H1 (cell line): ENCODE measurements around the gene CDON. TPM values are rescaled to one million over a fixed set of nuclear protein-coding genes. Genes with fewer than 3 reads are reported as not detected.

Source experiments
- CTCF ChIA-PET: fragments of 300-600 bp; sonication (Branson Sonifier 250); formaldehyde crosslinking; loops from one replicate; lab custom pipeline; 2021; ENCODE audit not compliant: partially characterized antibody; lab: Charles Lee
- POLR2A ChIA-PET: fragments of 300-600 bp; sonication (Branson Sonifier 250); formaldehyde crosslinking; loops from one replicate; lab custom pipeline; 2021; ENCODE audit warnings: inconsistent platforms; ENCODE audit not compliant: partially characterized antibody; lab: Charles Lee
- DNase-seq, 2 experiments: peaks; one replicate each; pipeline versions ENCODE4 v3.0.0 to v3.0.0-alpha.2; 2010 to 2022; ENCODE audit warnings: low spot score in 2 of 2, low read depth in 1 of 2, mixed read lengths in 1 of 2
- FAIRE-seq: peaks from 2 replicates; lab custom pipeline; 2011; peaks lifted over from hg19 to GRCh38; lab: Jason Lieb, UNC
- H2AFZ ChIP-seq: 2 replicates; pipeline ENCODE4 v1.8.1; 2012; ENCODE audit warnings: low read length, inconsistent platforms
- H2AK5ac ChIP-seq: 2 replicates; pipeline ENCODE4 v1.6.1; 2013; ENCODE audit warnings: low read depth, low read length
- H2BK120ac ChIP-seq: replicated peaks from 2 replicates; pipeline ENCODE3; 2013; ENCODE audit warnings: low read depth, low read length, inconsistent platforms
- H2BK12ac ChIP-seq: 2 replicates; pipeline ENCODE4 v1.6.1; 2013; ENCODE audit warnings: low read depth, low read length
- H2BK15ac ChIP-seq: 2 replicates; pipeline ENCODE4 v1.6.1; 2013; ENCODE audit warnings: low read length
- H2BK20ac ChIP-seq: 2 replicates; pipeline ENCODE4 v1.6.1; 2013; ENCODE audit warnings: low read length
- H2BK5ac ChIP-seq: 2 replicates; pipeline ENCODE4 v1.6.1; 2013; ENCODE audit warnings: low read depth, low read length
- H3K14ac ChIP-seq: 2 replicates; pipeline ENCODE4 v1.6.1; 2013; ENCODE audit warnings: inconsistent platforms; ENCODE audit not compliant: insufficient read length
- H3K18ac ChIP-seq: 2 replicates; pipeline ENCODE4 v1.6.1; 2013; ENCODE audit warnings: low read length; ENCODE audit errors: extremely low read depth
- H3K23ac ChIP-seq: 2 replicates; pipeline ENCODE4 v1.6.1; 2013; ENCODE audit warnings: inconsistent platforms; ENCODE audit not compliant: insufficient read length
- H3K23me2 ChIP-seq: 2 replicates; pipeline ENCODE4 v1.6.1; 2013; ENCODE audit warnings: low read depth, low read length
- H3K27ac ChIP-seq: 2 replicates; pipeline ENCODE4 v1.6.1; 2011; ENCODE audit warnings: low read depth, low read length, inconsistent platforms
- H3K27me3 ChIP-seq, 4 experiments: replicated peaks in 1 of 4; 1 replicate in 1 of 4; 2 replicates in 3 of 4; pipeline versions ENCODE4 v1.6.1 to v1.8.1; 2011 to 2013; ENCODE audit warnings: low read length in 3 of 4, mild to moderate bottlenecking in 3 of 4, inconsistent platforms in 2 of 4, mixed read lengths in 2 of 4, moderate library complexity in 1 of 4; ENCODE audit not compliant: control insufficient read depth in 3 of 4, insufficient read depth in 3 of 4; ENCODE audit errors: extremely low read depth in 1 of 4
- H3K36me3 ChIP-seq, 4 experiments: 2 replicates each; pipeline versions ENCODE4 v1.6.1 to v1.8.1; 2011 to 2013; ENCODE audit warnings: mild to moderate bottlenecking in 4 of 4, low read length in 3 of 4, moderate library complexity in 2 of 4, control low read depth in 1 of 4, inconsistent platforms in 1 of 4; ENCODE audit not compliant: insufficient read depth in 4 of 4, control insufficient read depth in 2 of 4
- H3K4ac ChIP-seq: replicated peaks from 2 replicates; pipeline ENCODE3; 2013; ENCODE audit warnings: low read length, low read depth, mixed read lengths, inconsistent platforms; ENCODE audit not compliant: insufficient read length
- H3K4me1 ChIP-seq, 4 experiments: replicated peaks in 1 of 4; 1 replicate in 1 of 4; 2 replicates in 3 of 4; pipeline versions ENCODE4 v1.6.1 to v1.8.1; 2011 to 2013; ENCODE audit warnings: low read length in 3 of 4, inconsistent platforms in 2 of 4, mixed read lengths in 1 of 4; ENCODE audit not compliant: insufficient read depth in 4 of 4, control insufficient read depth in 3 of 4
- H3K4me2 ChIP-seq, 2 experiments: 2 replicates each; pipeline versions ENCODE4 v1.6.1 to v1.8.1; 2011 to 2013; ENCODE audit warnings: low read depth in 2 of 2, low read length in 2 of 2, control low read depth in 1 of 2, inconsistent platforms in 1 of 2, mild to moderate bottlenecking in 1 of 2; ENCODE audit not compliant: insufficient read depth in 1 of 2
- H3K4me3 ChIP-seq, 4 experiments: fragments of 200-600, 300-600 bp in 1 of 4; sonication (generic), shearing (Covaris generic), sonication (Bioruptor Twin) in 1 of 4; 2 replicates each; pipeline versions ENCODE4 v1.5.1 to v1.8.1; 2011 to 2016; ENCODE audit warnings: low read length in 4 of 4, low read depth in 3 of 4, control low read depth in 2 of 4, inconsistent platforms in 2 of 4, mild to moderate bottlenecking in 2 of 4, mixed read lengths in 1 of 4, moderate library complexity in 1 of 4; ENCODE audit not compliant: insufficient read depth in 2 of 4; ENCODE audit errors: extremely low read depth in 1 of 4
- H3K56ac ChIP-seq: replicated peaks from 2 replicates; pipeline ENCODE3; 2013; ENCODE audit warnings: low read depth, mild to moderate bottlenecking, mixed read lengths, low read length, inconsistent platforms; ENCODE audit not compliant: insufficient read length
- H3K79me1 ChIP-seq: 2 replicates; pipeline ENCODE4 v1.6.1; 2013; ENCODE audit warnings: low read depth, low read length, control low read depth
- H3K79me2 ChIP-seq, 2 experiments: 2 replicates each; pipeline versions ENCODE4 v1.6.1 to v1.8.1; 2012 to 2013; ENCODE audit warnings: low read length in 2 of 2, mild to moderate bottlenecking in 2 of 2, inconsistent platforms in 1 of 2; ENCODE audit not compliant: insufficient read depth in 2 of 2, control insufficient read depth in 1 of 2
- H3K9ac ChIP-seq, 4 experiments: replicated peaks in 1 of 4; 1 replicate in 1 of 4; 2 replicates in 3 of 4; pipeline versions ENCODE4 v1.6.1 to v1.8.1; 2011 to 2013; ENCODE audit warnings: low read depth in 3 of 4, low read length in 3 of 4, control low read depth in 2 of 4, mild to moderate bottlenecking in 2 of 4, moderate library complexity in 2 of 4, inconsistent platforms in 1 of 4; ENCODE audit errors: extremely low read depth in 1 of 4
- H3K9me3 ChIP-seq, 2 experiments: 2 replicates each; pipeline versions ENCODE4 v1.6.1 to v1.8.1; 2012 to 2013; ENCODE audit warnings: mild to moderate bottlenecking in 2 of 2, moderate library complexity in 2 of 2, control low read depth in 1 of 2, inconsistent platforms in 1 of 2, low read depth in 1 of 2, low read length in 1 of 2, mixed read lengths in 1 of 2; ENCODE audit not compliant: insufficient read depth in 2 of 2
- H4K20me1 ChIP-seq, 2 experiments: replicated peaks in 1 of 2; 2 replicates each; pipeline versions ENCODE3 to v1.8.1; 2011 to 2013; ENCODE audit warnings: inconsistent platforms in 2 of 2, low read length in 2 of 2, mild to moderate bottlenecking in 1 of 2; ENCODE audit not compliant: insufficient read depth in 2 of 2, control insufficient read depth in 1 of 2
- H4K5ac ChIP-seq: 2 replicates; pipeline ENCODE4 v1.6.1; 2013; ENCODE audit warnings: low read length, low read depth, mixed read lengths, inconsistent platforms; ENCODE audit not compliant: insufficient read length
- H4K8ac ChIP-seq: 2 replicates; pipeline ENCODE4 v1.8.0; 2013; ENCODE audit warnings: mild to moderate bottlenecking, moderate library complexity, low read length, inconsistent platforms; ENCODE audit not compliant: insufficient read depth; ENCODE audit errors: extremely low read depth
- H4K91ac ChIP-seq: replicated peaks from 2 replicates; pipeline ENCODE3; 2013; ENCODE audit warnings: low read length, mixed read lengths, inconsistent platforms; ENCODE audit not compliant: insufficient read length
- ATF3 ChIP-seq: IDR thresholded peaks from 2 replicates; pipeline ENCODE4 v1.6.1; 2011; ENCODE audit warnings: low read depth, mild to moderate bottlenecking, low read length; ENCODE audit not compliant: insufficient read depth
- CHD2 ChIP-seq: IDR thresholded peaks from 2 replicates; pipeline ENCODE4 v1.6.1; 2012; ENCODE audit warnings: low read length, improper control_type of control experiment
- KDM4A ChIP-seq: IDR thresholded peaks from one replicate; pipeline ENCODE4 v1.7.1; 2012; ENCODE audit warnings: low read depth, mild to moderate bottlenecking, moderate library complexity, low read length, inconsistent platforms; ENCODE audit not compliant: severe bottlenecking
- KDM5A ChIP-seq: fragments of 200-600 bp; IDR thresholded peaks from 2 replicates; pipeline ENCODE4 v1.7.1; 2012; ENCODE audit warnings: mild to moderate bottlenecking, low read length, inconsistent platforms, mixed read lengths
- NANOG ChIP-seq: IDR thresholded peaks from 2 replicates; pipeline ENCODE4 v1.6.1; 2011; ENCODE audit warnings: low read length, low read depth, mild to moderate bottlenecking, inconsistent platforms; ENCODE audit not compliant: insufficient read depth, poor library complexity, severe bottlenecking
- RFX5 ChIP-seq: IDR thresholded peaks from 2 replicates; pipeline ENCODE4 v1.6.1; 2011; ENCODE audit warnings: low read depth, low read length, improper control_type of control experiment, borderline replicate concordance
- RNF2 ChIP-seq: fragments of 200-900, 300-1000 bp; sonication (generic); IDR thresholded peaks from 2 replicates; pipeline ENCODE4 v1.7.1; 2016; ENCODE audit warnings: borderline replicate concordance, low read depth, mild to moderate bottlenecking, antibody characterized with exemption, low read length; ENCODE audit not compliant: poor library complexity, severe bottlenecking; ENCODE audit errors: missing control alignments
- SIN3A ChIP-seq, 2 experiments: IDR thresholded peaks in 1 of 2; conservative IDR thresholded peaks in 1 of 2; 2 replicates each; pipeline ENCODE4 v1.6.1; 2011 to 2012; ENCODE audit warnings: low read length in 2 of 2, improper control_type of control experiment in 1 of 2, low read depth in 1 of 2, mild to moderate bottlenecking in 1 of 2
- SP2 ChIP-seq: IDR thresholded peaks from 2 replicates; pipeline ENCODE4 v1.6.1; 2012; ENCODE audit warnings: mild to moderate bottlenecking, low read length, inconsistent platforms
- SP4 ChIP-seq: IDR thresholded peaks from 2 replicates; pipeline ENCODE4 v1.6.1; 2012; ENCODE audit warnings: low read length, inconsistent platforms
- TBP ChIP-seq: IDR thresholded peaks from 2 replicates; pipeline ENCODE4 v1.6.1; 2011; ENCODE audit warnings: low read depth, low read length, improper control_type of control experiment
- TEAD4 ChIP-seq: IDR thresholded peaks from 2 replicates; pipeline ENCODE4 v1.6.1; 2012; ENCODE audit warnings: low read depth, low read length, inconsistent platforms, mixed read lengths
- WGBS, 2 experiments: shearing (Covaris generic) in 1 of 2; methylation state at CpG; one replicate each; pipeline versions ENCODE4 v1.1.6 to v1.1.7; 2013 to 2015; ENCODE audit warnings: low lambda C conversion rate in 2 of 2, mixed read lengths in 2 of 2, inconsistent platforms in 1 of 2, low coverage in 1 of 2, missing lambda C conversion rate in 1 of 2; ENCODE audit not compliant: insufficient replicate concordance in 2 of 2, insufficient coverage in 1 of 2, insufficient read length in 1 of 2; ENCODE audit errors: extremely low coverage in 1 of 2, missing lambda C conversion rate in 1 of 2; 5-methylcytosine and 5-hydroxymethylcytosine counted together
- polyA plus RNA-seq, 7 experiments: library from polyadenylated mRNA; depleted of rRNA in 3 of 7; stranded (reverse) in 5 of 7; unstranded in 2 of 7; fragments of >200 nt in 5 of 7; fragments of 200-250 nt in 2 of 7; gene quantifications; 1 replicate in 5 of 7; 2 replicates in 1 of 7; 4 replicates in 1 of 7; pipeline versions ENCODE4 v1.2.1 to v1.2.3, GENCODE V29; 2011 to 2013; ENCODE audit warnings: missing spikeins in 2 of 7, mixed read lengths in 2 of 7
- total RNA-seq: library from RNA; stranded (reverse); fragmentation: NEBNext Ultra II Directional; extraction: Animal tissue kit (Norgen Biotek cat#: 25700); gene quantifications from 2 replicates; pipeline ENCODE4 v1.2.1, GENCODE V29; 2021

The CDON gene
- total and polyA plus RNA-seq, 2 of the 8 experiments (the other 6 are each of a cell fraction or from before 2014, with no cell fraction given) = 11.0 to 32.5 TPM

- POLR2A ChIA-PET = interaction anchor here (1.4 kb wide), 1 partner anchor 112 kb away, joined by 3 read pairs; no protein-coding TSS in a partner anchor
- Histone ChIP-seq H4K5ac (no peak overlapping the region), H3K4me1 (peaks cover 6 to 14% (median 11%) of the 10 kb centered on the region in 4 experiments), H3K23me2 (no peaks in the 10 kb centered on the region), H4K8ac (no peak overlapping the region), H3K27ac (no peak overlapping the region), H3K36me3 (no peaks in the 10 kb centered on the region), H2AFZ (no peak overlapping the region), H2BK12ac (no peak overlapping the region), H3K4me2 (no peak overlapping the region), H3K79me2 (no peaks in the 10 kb centered on the region), H3K9ac (no peak overlapping the region), H2AK5ac (no peak overlapping the region), H3K4me3 (no peak overlapping the region), H2BK20ac (no peak overlapping the region), H3K79me1 (no peaks in the 10 kb centered on the region), H2BK120ac (no peak overlapping the region), H2BK5ac (no peak overlapping the region), H3K23ac (no peak overlapping the region), H3K27me3 (peaks cover 0 to 6% (median 2%) of the 10 kb centered on the region in 4 experiments; a peak in 2 of 7 replicates), H3K4ac (no peak overlapping the region), H4K91ac (no peak overlapping the region), H3K14ac (no peak overlapping the region), H3K18ac (no peak overlapping the region), H2BK15ac (no peak overlapping the region), H4K20me1 (no peaks in the 10 kb centered on the region), H3K9me3 (no peaks in the 10 kb centered on the region), H3K56ac (no peak overlapping the region)
- WGBS, 2 experiments = 97% methylated on average over 8 of the region's 8 CpGs; no CpG with 5 or more reads in 1 of the 2 experiments
- TF ChIP-seq KDM5A (no peak), KDM4A (no peak), TBP (no peak), ATF3 (no peak), CHD2 (no peak), SP4 (no peak), TEAD4 (no peak), SP2 (no peak), RFX5 (no peak), SIN3A (conservative IDR thresholded peaks at IDR 0.05 in 1 of 2, IDR thresholded peaks at IDR 0.05 in 1 of 2; ENCODE audit: low read depth in 1 of 2, low read length in 2 of 2) (no peak), RNF2 (no peak), NANOG (no peak)
- FAIRE-seq (no peak), DNase-seq (peak in 1 of 2 experiments; percentile 32)
- CTCF ChIA-PET = interaction anchor here (1.0 to 2.4 kb wide), 3 partner anchors 9 to 22 kb away, joined by 3 to 10 read pairs (median 5); no protein-coding TSS in a partner anchor
Observed at GRCh38 chr11:125934473-125934872, 128.2 kb downstream of the CDON start.
